Spleen (tissue), 11 donors: Measurements from ENCODE around the gene TSC22D3. TPM values are rescaled to one million over a fixed set of nuclear protein-coding genes. Genes with fewer than 3 reads are reported as not detected.

Source experiments
- DNase-seq: peaks from one replicate; pipeline ENCODE4 v3.0.0-alpha.2; 2020
- H3K27ac ChIP-seq, 8 donors: fragments of 200-600 bp; sonication (generic) in 7 of 8; 1 replicate in 4 of 8; 2 replicates in 4 of 8; pipeline versions ENCODE4 v1.5.0 to v1.8.0; 2016 to 2021; ENCODE audit warnings: inconsistent platforms in 4 of 8, mild to moderate bottlenecking in 4 of 8, moderate library complexity in 1 of 8
- H3K27me3 ChIP-seq, 7 donors: fragments of 200-600 bp; sonication (generic) in 6 of 7; replicated peaks in 1 of 7; 1 replicate in 4 of 7; 2 replicates in 3 of 7; pipeline versions ENCODE4 v1.5.0 to v1.8.0; 2016 to 2021; ENCODE audit warnings: inconsistent platforms in 3 of 7, mild to moderate bottlenecking in 1 of 7
- H3K36me3 ChIP-seq, 6 donors: fragments of 200-600 bp; sonication (generic) in 5 of 6; 1 replicate in 4 of 6; 2 replicates in 2 of 6; pipeline versions ENCODE4 v1.5.0 to v1.8.0; 2016 to 2021; ENCODE audit warnings: inconsistent platforms in 2 of 6
- H3K4me1 ChIP-seq, 6 donors: fragments of 200-600 bp; sonication (generic) in 5 of 6; 1 replicate in 3 of 6; 2 replicates in 3 of 6; pipeline versions ENCODE4 v1.5.0 to v1.8.0; 2016 to 2021; ENCODE audit warnings: inconsistent platforms in 3 of 6
- H3K4me3 ChIP-seq, 8 donors: fragments of 200-600 bp; sonication (generic) in 7 of 8; 1 replicate in 4 of 8; 2 replicates in 4 of 8; pipeline versions ENCODE4 v1.5.0 to v1.8.0; 2016 to 2021; ENCODE audit warnings: inconsistent platforms in 4 of 8, mild to moderate bottlenecking in 4 of 8, moderate library complexity in 2 of 8
- H3K9me3 ChIP-seq, 8 donors: fragments of 200-600 bp; sonication (generic) in 7 of 8; 1 replicate in 4 of 8; 2 replicates in 4 of 8; pipeline versions ENCODE4 v1.5.0 to v1.8.0; 2016 to 2021; ENCODE audit warnings: inconsistent platforms in 4 of 8
- POLR2A ChIP-seq, 3 donors: fragments of 450-650 bp; IDR thresholded peaks; one replicate each; pipeline ENCODE4 v1.5.1; 2017; ENCODE audit warnings: antibody characterized with exemption in 3 of 3, mild to moderate bottlenecking in 1 of 3
- POLR2AphosphoS5 ChIP-seq, 3 donors: sonication (generic); formaldehyde crosslinking; IDR thresholded peaks; one replicate each; pipeline ENCODE4 v1.5.1; 2017; ENCODE audit warnings: antibody characterized with exemption in 3 of 3
- WGBS, 5 donors: extraction: QIAGEN DNeasy Blood & Tissue Kit in 3 of 5; methylation state at CpG; one replicate each; pipeline versions ENCODE4 v1.1.5 to v1.1.7; 2013 to 2018; 5-methylcytosine and 5-hydroxymethylcytosine counted together
- intact Hi-C: fragments of 100-400 bp; cut with DNase I; formaldehyde crosslinking; loops from one replicate; pipeline ENCODE4 v1.15.0; 2023; ENCODE audit warnings: low total_unique reads
- polyA plus RNA-seq, 3 donors: library from polyadenylated mRNA; stranded (reverse); fragments of 200-250 nt; gene quantifications; one replicate each; pipeline ENCODE4 v1.2.1, GENCODE V29; 2013
- total RNA-seq, 7 donors: library from RNA; depleted of rRNA in 3 of 7; stranded (reverse); fragments of >200 nt in 3 of 7; fragmentation: NEBNext Ultra II Directional in 4 of 7; extraction: Animal tissue kit (Norgen Biotek cat#: 25700) in 4 of 7; gene quantifications; one replicate each; pipeline versions ENCODE4 v1.1.0 to v1.2.1, GENCODE V29; 2016 to 2021
- TF ChIP-seq, protein P1 (sequence below), 11 experiments: fragments of 200-600 bp in 7 of 11; fragments of 450-650 bp in 4 of 11; sonication (generic) in 4 of 11; IDR thresholded peaks in 8 of 11; conservative IDR thresholded peaks in 3 of 11; 1 replicate in 7 of 11; 2 replicates in 4 of 11; pipeline versions ENCODE4 v1.4.0 to v1.8.0; 2016 to 2021; ENCODE audit warnings: antibody characterized with exemption in 11 of 11, inconsistent platforms in 4 of 11, mild to moderate bottlenecking in 1 of 11
- donor health status: healthy with polysubstance abuse.
- donor health status: DM: no; HTN: no; CAD: no; lungs with moderate emphysema.
- donor health status: DM: no; HTN: no; CAD: no.
- donor health status: Bipolar disorder and iron deficiency.
- donor health status: healthy.
- donor health status: DM: no; HTN: no; CAD: no.
- donor health status: DM: yes; HTN: yes; CAD: no.

TSC22D3 gene
- total and polyA plus RNA-seq, 10 donors: 91.7 to 579 (median 297) TPM

DNA sequence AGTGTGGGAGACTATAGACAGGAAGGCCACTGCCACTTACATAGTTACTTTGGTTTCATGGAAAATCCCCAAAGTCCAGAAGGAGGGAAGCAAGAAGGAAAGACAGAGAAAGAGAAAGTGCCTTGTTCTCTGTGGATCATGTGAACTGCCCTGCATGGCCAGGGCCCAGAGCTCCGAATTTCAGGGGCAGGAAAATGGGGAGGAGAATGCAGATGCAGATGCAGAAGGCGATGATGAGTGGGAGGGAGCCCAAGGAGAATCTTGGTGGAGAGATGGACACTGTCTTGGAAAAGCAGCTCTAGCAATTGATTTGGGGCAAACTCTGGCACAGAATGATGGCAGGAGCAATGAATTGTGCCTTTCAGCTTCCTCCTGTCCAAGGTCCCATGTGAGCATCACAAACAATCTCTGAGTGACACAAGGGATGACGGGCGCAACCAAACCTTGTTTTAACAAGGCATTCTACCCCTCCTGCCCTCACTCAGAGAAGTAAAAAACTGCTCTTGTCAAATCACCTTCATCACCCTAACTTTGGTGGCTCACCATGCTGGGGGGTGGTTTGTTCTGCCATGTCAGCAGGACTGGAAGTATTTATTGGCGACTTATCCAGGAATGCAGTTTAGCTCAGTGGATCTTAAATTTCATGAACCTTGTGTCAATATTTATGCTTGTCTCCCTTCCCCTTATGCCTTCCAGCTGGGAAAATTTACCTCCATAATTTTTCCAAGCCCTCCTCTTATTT, 53.5 kb downstream of the TSC22D3 start:
- no peaks in the 10 kb centered on the region for H3K9me3 ChIP-seq
- peak overlapping the region in 1 of 8 donors; percentile 46 for H3K4me3 ChIP-seq
- WGBS, 5 donors: 71 to 89% (median 75%) methylated on average over 5 of the region's 5 CpGs
- peak; percentile 67 for DNase-seq
- peaks cover 0 to 12% (median 0%) of the 10 kb centered on the region in 7 donors for H3K27me3 ChIP-seq
- no peak for TF ChIP-seq POLR2AphosphoS5 (IDR thresholded peaks at IDR 0.05)
- TF ChIP-seq, protein P1, sequence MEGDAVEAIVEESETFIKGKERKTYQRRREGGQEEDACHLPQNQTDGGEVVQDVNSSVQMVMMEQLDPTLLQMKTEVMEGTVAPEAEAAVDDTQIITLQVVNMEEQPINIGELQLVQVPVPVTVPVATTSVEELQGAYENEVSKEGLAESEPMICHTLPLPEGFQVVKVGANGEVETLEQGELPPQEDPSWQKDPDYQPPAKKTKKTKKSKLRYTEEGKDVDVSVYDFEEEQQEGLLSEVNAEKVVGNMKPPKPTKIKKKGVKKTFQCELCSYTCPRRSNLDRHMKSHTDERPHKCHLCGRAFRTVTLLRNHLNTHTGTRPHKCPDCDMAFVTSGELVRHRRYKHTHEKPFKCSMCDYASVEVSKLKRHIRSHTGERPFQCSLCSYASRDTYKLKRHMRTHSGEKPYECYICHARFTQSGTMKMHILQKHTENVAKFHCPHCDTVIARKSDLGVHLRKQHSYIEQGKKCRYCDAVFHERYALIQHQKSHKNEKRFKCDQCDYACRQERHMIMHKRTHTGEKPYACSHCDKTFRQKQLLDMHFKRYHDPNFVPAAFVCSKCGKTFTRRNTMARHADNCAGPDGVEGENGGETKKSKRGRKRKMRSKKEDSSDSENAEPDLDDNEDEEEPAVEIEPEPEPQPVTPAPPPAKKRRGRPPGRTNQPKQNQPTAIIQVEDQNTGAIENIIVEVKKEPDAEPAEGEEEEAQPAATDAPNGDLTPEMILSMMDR (IDR thresholded peaks at IDR 0.05 in 8 of 11, conservative IDR thresholded peaks at IDR 0.05 in 3 of 11): no peak
- TF ChIP-seq POLR2A (IDR thresholded peaks at IDR 0.05): no peak
- intact Hi-C loops: loop anchor here (10.0 kb wide), 1 partner anchor 47 kb away; no protein-coding TSS in a partner anchor
- peaks cover 0 to 51% (median 29%) of the 10 kb centered on the region in 6 donors for H3K4me1 ChIP-seq
- no peaks in the 10 kb centered on the region for H3K36me3 ChIP-seq
- peak overlapping the region in 6 of 8 donors; percentile 26 to 82 (median 69) for H3K27ac ChIP-seq

DNA sequence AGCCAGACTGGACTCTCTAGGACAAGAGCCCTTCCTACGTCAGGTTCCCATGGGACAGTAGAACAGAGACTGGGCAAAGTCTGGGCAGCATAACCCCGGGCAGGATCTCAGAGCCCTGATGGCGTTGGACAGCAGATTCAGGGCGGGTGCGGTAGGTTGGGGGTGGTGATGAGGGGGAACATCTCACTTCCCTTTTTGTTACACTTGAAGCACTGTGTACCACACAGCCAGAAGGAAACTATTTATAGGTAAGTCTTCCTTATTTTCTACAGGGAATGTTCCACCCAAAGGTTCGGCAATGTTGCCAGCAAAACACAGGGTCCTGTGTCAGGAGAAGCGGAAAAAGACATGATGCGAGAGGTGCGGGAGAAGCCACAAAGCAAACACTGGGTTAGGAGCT, 54.3 kb downstream of the TSC22D3 start:
- H3K27ac ChIP-seq: peak overlapping the region in 7 of 8 donors; percentile 1 to 82 (median 68)
- intact Hi-C loops: loop anchor here (10.0 kb wide), 1 partner anchor 47 kb away; no protein-coding TSS in a partner anchor
- DNase-seq: peak; percentile 82
- peaks cover 0 to 52% (median 32%) of the 10 kb centered on the region in 6 donors for H3K4me1 ChIP-seq
- TF ChIP-seq, protein P1 (IDR thresholded peaks at IDR 0.05 in 8 of 11, conservative IDR thresholded peaks at IDR 0.05 in 3 of 11): no peak
- TF ChIP-seq POLR2AphosphoS5 (IDR thresholded peaks at IDR 0.05) (no peak), POLR2A (IDR thresholded peaks at IDR 0.05) (no peak)
- no peaks in the 10 kb centered on the region for H3K36me3 ChIP-seq
- H3K27me3 ChIP-seq: peaks cover 0 to 16% (median 0%) of the 10 kb centered on the region in 7 donors
- WGBS, 5 donors: 20 to 44% (median 29%) methylated on average over 9 of the region's 9 CpGs
- H3K4me3 ChIP-seq: peak overlapping the region in 2 of 8 donors; percentile 1 to 46
- H3K9me3 ChIP-seq: no peaks in the 10 kb centered on the region

DNA sequence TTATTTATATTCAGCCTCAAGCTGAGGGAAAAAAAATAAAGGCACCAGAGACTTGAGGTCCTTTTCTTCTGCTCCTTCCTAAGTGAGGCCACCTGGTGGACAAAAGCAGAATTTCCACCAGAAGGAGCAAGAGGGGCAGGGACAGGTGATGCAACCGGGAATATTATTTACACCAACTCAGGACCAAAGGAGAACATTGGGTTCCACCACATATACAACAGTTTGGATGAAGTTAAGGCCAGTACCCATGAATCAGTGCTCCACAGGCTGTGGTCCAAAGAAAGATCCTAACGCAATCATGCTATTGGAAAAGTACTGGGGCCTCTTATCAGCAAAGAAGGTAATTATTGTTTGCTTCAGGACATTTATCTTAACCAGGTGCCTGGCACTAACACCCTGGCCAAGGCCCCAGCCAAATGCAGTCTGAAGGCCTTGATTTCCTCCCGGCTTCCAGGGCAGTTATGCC, 57.4 kb downstream of the TSC22D3 start:
- Histone ChIP-seq H3K4me1 (peaks cover 0 to 74% (median 44%) of the 10 kb centered on the region in 6 donors), H3K27me3 (peaks cover 0 to 26% (median 0%) of the 10 kb centered on the region in 7 donors), H3K36me3 (peaks cover 0 to 31% (median 5%) of the 10 kb centered on the region in 6 donors), H3K9me3 (no peaks in the 10 kb centered on the region), H3K27ac (peak overlapping the region in 6 of 8 donors; percentile 86 to 98 (median 96)), H3K4me3 (peak overlapping the region in 1 of 8 donors; percentile 72)
- TF ChIP-seq, protein P1 (IDR thresholded peaks at IDR 0.05 in 8 of 11, conservative IDR thresholded peaks at IDR 0.05 in 3 of 11): peak; percentile 85 to 97 (median 89)
- TF ChIP-seq POLR2A (IDR thresholded peaks at IDR 0.05) (no peak), POLR2AphosphoS5 (IDR thresholded peaks at IDR 0.05) (peak in 1 of 3 donors; percentile 64)
- peak; percentile 76 for DNase-seq
- WGBS, 5 donors: 43 to 60% (median 52%) methylated on average over 3 of the region's 3 CpGs
- intact Hi-C loops: no loop called here
